C1 segment of cervical spinal cord (tissue), 14 donors: ENCODE results near the gene CACNA2D3.

Experiments
- DNase-seq, 14 donors: peaks; one replicate each; lab custom pipeline; 2025; lab: John Stamatoyannopoulos, UW

Gene CACNA2D3

GRCh38 chr3:54797111-54797510 lies 674.8 kb downstream of the CACNA2D3 start:
- DNase-seq: no peak

DNA sequence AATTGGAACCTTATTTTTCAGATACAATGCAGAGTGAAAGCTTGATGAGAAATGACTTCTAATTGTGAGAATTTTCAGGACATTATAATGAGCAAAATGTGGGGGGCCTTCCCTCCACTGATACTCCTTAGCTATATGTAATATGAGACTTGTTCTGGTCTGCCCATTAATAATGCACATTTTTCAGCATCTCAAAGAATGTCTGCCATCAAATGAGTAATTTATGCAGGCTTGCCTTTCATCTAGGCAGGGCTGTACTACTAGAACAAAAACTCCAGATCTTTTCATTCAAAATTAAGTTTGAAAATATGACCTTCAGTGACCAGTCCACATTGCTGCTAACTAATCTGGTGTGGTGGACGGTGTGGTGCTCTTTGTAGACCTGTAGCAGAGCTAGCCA lies 678.1 kb downstream of the CACNA2D3 start:
- no peak for DNase-seq

- DNase-seq: no peak
These were observed 679.6 kb downstream of the CACNA2D3 start for GRCh38 chr3:54801977-54802376.

DNA sequence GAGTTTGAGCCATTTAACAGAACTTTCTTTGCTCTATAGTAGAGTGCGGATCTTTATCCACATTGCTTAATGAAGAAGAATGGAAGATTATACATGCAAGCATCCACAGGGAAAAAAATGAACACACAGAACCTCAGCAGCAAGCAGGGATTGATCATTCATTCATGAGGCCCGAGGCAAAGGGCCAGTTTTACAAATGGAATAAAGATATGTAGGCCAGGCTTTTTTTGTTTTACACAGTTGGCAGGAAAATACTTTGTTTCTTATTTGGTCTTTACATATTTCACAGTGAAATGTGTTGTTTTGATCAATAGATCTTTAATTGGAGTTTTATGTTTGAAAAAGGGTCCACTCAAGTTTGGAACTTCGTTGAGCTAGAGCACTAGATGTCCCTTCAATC lies 688.0 kb downstream of the CACNA2D3 start:
- DNase-seq: no peak

GRCh38 chr3:54814224-54814623 lies 691.9 kb downstream of the CACNA2D3 start:
- DNase-seq: no peak

DNA sequence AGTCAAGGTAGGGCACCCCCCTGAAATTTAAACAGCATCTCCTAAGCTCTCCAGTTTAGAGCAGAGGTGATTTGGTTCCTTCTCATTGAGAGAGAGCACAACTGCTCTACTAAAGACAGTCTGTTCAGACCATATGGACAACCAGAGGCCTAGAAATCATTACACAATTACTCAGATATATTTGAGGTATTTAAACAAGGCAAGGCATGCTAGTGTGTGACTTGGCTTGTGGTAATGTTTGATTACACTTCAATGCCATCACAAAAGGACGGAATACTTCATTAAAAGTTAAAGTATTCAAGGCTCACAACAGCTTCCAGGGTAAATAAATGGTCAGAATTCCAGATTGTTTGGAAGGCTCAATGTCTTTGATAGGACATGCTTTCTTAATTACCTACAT lies 695.3 kb downstream of the CACNA2D3 start:
- DNase-seq: no peak

- DNase-seq: no peak
These were observed 696.1 kb downstream of the CACNA2D3 start for GRCh38 chr3:54818486-54818885.

DNA sequence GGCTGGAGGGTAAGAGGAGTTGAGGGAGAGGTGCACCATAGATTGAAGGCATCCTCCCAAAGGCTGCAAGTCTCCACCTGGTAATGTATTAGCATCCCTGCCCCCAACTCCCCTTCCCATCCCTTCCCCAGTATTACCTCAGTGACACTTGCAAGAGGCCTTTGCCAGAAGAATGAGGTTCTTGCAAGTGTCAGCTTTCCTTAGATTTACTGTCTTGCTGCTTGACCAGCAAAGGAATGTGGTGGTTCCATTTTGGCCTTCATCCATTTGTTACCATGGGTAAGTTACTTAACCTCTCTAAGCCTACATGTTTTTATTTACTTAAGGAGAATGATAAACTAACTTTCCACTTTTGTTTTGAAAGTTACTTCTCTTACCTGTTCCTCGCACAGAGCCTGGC lies 696.6 kb downstream of the CACNA2D3 start:
- no peak for DNase-seq

GRCh38 chr3:54819946-54820345 lies 697.6 kb downstream of the CACNA2D3 start:
- DNase-seq: no peak

DNA sequence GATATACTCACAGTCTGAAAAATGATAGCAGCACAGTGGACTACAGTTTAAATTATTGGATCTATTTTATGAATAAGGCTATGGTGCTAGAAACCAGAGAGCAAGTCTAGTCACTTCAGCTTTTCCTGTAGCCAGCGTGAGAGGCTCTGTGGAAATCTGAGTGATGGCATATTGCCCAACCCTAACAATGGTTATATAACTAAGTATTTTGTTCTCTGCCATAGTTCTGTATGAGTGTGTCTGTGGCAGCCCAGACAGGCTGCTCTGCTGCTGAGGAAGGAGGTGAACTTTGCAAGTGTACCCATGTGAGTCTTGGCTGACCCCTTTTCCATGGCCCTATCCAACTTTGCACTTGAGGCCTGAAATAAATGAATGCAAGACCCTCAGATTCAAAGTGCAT lies 699.9 kb downstream of the CACNA2D3 start:
- DNase-seq: peak in 6 of 14 donors; percentile 3 to 23 (median 6)

DNA sequence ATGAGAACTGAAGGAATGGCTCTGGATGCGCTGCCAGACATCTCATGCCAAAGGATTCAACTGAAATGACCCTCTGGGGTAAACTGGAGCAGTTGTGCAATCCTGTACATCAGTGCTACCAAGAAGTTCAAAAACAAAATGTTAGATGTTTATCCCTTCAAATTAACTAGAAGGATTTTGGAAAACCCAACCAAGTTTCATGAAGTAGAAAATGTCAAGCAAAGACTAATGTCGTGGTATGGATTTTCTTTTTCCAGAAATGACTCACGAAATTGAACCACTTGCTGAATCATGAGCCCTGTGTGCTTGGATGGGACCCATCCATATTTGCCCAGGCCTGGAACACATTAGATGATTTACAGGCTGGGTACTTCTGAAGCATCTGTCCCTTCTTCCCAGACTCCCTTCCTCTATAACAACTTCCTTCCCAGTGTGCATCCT lies 703.9 kb downstream of the CACNA2D3 start:
- no peak for DNase-seq

DNA sequence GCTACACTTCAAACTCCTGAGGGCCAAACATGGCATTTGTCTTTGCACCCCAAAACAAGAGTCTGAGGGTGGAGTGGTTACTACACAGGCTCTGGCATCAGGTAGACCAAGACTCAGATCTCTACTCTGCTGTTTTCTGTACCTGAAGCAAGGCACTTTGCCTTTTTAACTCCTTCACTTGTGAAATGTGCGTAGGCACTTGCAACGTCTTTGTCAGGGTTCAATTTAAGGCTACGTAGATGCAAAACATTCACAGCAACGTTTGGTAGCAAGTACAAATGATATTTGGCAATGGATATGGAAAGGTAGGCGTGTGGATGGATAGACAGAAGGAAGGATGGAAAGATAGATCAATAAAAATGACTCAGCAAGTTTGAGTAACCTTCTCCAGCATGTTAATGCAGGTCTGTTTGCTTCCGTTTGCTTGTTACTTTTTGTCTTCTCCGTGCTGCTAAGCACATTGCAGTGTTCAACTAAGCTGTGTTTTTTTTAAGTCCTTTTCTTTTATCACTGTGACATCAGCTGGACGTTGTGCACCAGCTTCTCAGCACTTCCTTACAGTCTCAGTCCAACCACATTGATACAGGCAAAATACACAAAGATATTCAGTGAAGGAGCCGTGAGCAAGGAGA lies 704.8 kb downstream of the CACNA2D3 start:
- DNase-seq: no peak

- DNase-seq: no peak
These were observed 705.4 kb downstream of the CACNA2D3 start for GRCh38 chr3:54827776-54828175.

- DNase-seq: no peak
These were observed 708.3 kb downstream of the CACNA2D3 start for GRCh38 chr3:54830658-54831057.

DNA sequence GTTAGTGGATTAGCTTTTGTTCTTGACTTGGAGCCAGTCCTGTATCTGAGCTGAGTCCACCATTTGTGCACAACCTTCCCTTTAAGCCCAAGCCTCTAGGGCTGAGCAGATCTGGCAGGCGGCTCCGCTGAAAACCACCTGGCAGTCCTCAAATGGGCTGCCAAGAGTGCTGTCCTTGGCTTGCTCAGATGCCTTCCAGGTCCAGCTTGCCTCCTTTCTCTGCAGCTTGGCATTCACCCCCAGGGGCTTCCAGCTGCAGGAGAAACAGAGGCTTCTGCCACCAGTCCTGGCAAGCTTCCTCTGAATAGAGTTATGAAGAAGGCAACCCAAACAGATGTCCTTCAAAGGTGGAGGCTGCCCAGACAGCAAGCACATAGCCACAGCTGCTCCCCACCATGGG lies 708.8 kb downstream of the CACNA2D3 start:
- peak in 3 of 14 donors; percentile 2 to 46 (median 16) for DNase-seq

DNA sequence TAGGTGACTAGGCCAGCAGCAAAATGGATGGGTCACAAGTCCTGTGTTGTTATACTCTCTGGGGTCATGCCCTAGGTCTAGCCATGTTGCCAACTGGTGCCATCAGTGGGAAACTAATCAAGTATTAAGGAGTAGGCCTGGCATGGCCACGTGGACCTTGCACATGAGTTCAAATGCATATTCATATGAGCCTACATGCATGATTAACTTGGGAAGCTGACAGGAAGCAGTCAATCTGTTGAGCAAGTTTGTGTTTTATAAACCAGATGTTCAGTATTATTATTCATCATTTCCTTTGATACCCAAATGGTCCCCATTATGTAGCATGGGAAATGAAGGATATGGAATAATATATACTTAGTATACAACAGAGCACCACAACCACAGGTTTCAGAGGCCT lies 710.5 kb downstream of the CACNA2D3 start:
- no peak for DNase-seq

DNA sequence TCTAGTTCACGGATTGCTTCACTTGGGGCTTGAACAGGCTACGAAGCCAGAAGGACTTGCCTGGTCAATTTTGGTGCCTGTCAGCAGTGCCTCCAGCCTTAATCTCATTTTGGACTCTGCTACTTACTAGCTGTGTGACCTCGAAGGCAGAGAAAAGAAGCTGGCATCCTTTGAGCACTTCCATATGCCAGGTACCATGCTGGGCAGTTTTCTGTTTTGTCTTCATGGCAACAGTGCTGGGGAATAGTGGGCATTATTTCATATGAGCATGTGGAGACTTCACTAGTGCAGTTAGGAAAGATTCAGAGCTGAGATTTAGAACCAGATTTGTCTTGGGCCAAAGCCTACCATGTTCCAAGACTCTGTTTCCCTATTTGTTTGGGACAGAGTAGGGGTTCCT lies 713.3 kb downstream of the CACNA2D3 start:
- peak in 2 of 14 donors; percentile 27 to 83 for DNase-seq

GRCh38 chr3:54836871-54837270 lies 714.5 kb downstream of the CACNA2D3 start:
- DNase-seq: peak in 8 of 14 donors; percentile 2 to 60 (median 36)

DNA sequence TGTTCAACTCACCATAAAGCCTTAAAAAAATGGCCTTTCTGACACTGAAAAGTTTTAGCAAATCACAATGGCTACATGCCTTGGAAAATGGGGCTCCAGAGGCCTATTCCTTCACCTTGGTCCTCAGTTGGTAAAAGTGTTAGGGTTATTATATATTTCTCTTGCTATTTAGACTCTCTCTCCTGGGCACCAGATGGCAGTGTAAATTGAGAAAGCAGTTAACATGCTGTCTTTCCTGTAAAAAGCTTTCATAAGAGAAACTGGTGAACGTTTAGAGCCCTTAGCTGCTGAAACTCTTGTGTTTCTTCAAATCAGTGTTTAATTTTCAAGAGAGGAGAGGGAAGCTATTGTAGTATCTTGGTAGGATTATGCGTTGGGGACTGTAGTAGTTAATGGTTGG lies 715.6 kb downstream of the CACNA2D3 start:
- no peak for DNase-seq

DNA sequence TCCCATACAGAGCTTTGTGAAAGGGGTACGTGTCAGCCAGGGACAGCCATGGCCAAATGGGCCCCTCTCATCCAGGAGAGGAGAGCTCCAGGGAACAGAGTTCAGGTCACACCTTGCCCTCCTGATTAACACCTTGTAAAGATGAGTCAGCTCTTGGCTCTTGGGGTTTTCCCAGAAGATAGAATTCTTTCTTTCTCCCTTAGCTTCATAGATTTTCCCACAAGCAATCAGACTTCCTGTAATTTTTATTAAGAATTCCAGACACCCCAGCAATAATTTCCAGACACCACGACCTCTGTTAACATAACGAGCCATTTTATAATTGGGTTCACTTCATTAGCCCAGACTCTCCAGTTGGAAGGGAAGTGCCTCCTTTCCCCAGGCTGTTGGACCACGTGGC lies 719.1 kb downstream of the CACNA2D3 start:
- DNase-seq: no peak

DNA sequence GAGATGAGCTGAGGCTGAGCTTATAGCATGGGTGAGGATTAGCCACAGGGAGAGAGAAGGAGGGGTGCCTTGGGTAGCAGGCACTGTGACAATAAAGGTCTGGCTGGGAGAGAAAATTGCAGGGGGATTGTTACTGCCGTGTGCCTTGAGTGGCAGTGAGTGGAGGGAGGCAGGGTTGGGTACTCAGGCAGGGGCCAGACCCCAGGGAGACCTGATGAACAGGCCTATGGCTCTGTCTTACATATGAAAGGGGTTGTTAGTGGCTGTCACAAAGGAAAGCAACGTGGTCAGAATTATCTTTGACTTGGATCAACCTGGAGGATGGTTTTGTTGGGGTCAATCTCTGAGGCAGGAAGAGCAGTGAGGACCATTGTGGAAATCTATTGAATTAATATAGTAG lies 721.0 kb downstream of the CACNA2D3 start:
- no peak for DNase-seq

DNA sequence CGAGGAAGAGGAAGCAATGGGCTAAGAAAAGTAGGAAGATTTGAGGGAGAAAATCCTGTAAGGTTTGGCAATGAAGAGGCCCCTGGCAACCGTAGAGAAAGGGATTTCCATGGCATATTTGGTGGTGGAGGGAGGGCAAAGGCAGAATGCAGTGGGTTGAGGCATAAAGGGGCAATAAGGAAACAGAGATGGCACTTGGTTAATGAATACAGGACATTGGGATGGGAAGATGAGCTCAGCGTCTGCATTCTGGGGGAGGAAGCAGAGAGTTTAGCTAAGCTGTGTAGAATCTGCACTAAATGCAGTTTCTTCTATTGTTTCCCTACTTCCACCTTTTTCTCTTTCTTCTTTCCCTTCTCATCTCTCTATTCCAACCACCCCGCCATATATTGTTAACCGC lies 721.9 kb downstream of the CACNA2D3 start:
- DNase-seq: no peak

DNA sequence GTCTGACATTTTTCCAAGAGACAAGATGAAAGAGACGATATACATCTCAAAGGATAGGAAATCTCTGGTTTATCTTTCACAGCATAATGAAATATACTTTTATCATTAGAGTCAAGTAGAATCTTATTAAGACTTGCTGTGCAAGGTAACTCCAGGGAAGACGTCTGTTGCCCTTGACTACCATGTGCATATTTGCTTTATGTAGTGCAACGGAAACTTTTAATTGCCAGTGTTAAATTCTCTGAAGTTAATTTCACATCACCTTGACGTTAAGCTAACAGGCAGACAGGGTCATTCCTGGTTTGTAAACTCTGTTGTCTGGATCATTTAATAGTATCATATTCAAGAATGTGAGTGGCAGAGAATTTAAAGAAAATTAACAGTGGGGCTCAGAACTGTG lies 722.7 kb downstream of the CACNA2D3 start:
- DNase-seq: no peak

DNA sequence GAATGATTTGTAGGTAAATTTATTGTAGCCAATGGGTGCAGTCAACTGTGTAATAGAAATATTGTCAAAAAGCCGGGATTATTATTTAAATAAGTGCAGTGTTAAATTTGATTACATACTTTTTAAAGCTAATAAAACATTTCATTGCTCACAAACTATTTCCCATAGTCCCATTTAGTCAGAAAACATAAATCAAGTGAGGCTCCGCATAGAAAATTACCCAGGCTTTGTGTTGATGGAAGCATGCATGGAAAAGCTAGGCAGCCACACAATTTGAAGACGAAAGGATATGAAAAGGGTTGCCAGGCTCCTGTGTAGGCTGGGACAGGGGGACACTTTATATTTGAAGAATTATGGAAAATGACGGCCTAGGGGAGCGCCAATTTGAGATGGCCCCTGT lies 723.2 kb downstream of the CACNA2D3 start:
- no peak for DNase-seq
